Amniotic epithelial cell (primary cell): ENCODE measurements around the gene HIVEP3.
"Not testable (repeated sequence)": the region's sequence is repeated elsewhere in the genome, so short reads cannot be mapped to it uniquely, and the experiment has no call there.

ENCODE experiments used
- DNase-seq: peaks from one replicate; pipeline ENCODE4 v3.0.0-alpha.2; 2010; ENCODE audit warnings: low read depth

The HIVEP3 gene

DNA sequence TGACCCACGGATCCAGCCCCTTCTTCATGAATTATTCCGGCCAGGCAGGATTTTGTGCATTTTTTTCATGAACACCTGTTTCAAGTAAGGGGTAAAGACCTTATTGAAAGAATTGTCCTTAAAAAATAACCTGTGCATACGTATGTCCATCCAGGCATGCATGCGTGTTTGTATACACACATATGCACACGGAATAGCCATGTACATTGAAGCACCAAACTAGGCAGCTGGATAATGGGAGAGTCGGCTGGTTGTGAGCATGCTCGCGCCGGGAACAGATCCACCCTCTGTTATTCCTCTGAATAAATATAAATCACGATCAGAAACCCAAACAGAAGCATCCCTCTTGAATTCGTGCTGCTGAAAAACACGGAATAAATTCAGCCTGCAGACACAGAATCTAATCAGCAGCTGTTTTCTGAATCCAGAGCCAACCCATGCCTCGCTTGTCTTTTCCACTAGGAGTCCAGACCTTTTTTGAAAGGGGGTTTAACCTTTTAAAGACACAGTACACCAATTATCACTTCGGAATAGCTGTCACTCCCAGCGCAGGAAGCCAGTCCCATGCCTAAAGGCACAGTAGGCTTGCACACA is at the start of gene HIVEP3:
TSS of gene HIVEP3 (minus strand) at position 473 of the 594 bp plus-strand sequence.
- peak; percentile 43 for DNase-seq

DNA sequence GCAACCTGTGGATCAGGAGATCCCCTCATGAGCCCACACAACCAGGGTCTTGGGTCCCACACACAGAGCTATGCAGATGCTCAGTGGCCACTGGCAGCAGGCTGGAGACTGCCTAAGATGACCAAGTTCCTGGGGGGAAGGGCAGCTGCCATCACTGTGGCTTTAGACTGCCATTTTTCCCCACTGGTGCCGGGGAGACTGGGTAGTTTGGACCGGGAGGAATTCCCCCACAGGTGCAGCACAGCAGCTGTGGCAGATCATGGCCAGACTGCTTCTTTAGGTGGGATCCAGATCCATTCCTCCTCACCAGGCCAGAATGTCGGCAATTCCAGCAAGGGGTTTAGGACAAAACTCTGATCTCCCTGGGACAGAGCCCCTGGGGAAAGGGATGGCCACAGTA is 45.7 kb upstream of the HIVEP3 start:
- no peak for DNase-seq

DNA sequence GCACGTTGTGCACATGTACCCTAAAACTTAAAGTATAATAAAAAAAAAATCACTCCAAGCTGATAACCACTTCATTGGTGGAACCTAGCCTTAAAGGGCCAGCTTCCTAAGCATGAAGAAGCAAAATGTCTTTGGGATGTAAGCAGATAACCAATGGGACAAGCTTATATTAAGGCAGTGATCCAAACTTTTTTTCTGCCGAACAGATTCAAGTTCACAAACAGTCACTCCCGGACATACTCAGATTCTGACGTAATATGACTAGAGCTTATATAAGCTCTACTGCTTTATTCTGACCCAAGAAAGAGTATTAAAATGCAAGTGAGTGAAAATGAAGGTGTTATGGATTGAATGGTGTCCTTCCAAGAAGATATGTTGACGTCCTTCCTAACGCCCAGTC is 44.9 kb upstream of the HIVEP3 start:
- no peak for DNase-seq

DNA sequence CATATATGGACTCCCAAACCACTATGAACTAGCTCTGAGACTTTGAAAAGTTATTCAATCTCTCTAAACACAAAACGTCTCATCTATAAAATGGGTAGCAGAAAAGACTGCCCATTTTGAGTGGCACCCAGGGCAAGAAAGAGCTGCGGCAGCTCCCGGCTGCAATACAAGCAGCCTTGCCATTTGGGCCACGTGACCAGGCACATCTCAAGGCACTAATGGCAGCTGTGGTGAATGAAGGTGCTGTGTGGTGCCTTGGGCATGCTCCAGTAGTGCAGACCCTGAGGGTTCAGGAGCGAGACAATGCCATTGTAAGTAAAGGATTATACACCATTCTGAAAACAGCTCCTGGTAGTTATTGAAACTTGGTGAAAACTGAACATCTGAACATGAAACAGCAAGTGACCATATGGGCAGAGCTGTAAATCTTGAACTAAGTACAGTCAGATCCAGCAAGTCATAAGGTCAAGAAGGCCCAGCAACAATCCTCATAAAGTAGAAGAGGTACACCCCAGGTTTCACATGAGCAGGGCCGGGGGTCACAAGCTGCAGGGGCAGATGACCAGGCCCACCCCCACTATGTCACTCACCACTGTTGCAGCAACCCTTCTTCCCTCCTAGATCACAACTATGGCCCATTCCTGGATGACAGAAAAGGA is 39.4 kb upstream of the HIVEP3 start:
- no peak for DNase-seq

DNA sequence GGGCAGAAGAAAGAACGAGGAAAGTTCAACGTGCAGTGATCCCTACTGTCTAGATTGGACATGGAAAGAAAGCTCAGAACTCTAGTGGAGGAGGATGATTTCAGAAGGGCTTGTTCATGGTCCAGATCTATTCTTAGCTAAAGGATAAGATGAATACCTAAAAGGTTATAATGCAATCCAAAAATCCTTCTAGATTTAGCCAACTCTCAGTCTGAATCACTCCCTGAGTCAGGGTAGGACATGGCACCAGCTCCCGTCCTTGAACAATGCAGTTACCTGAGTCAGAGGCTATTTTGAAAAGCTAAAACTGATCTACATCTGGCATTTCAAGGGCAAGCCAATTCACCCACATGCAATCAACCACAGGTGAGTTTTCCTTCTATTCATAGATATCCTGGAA is 38.8 kb upstream of the HIVEP3 start:
- peak; percentile 83 for DNase-seq

DNA sequence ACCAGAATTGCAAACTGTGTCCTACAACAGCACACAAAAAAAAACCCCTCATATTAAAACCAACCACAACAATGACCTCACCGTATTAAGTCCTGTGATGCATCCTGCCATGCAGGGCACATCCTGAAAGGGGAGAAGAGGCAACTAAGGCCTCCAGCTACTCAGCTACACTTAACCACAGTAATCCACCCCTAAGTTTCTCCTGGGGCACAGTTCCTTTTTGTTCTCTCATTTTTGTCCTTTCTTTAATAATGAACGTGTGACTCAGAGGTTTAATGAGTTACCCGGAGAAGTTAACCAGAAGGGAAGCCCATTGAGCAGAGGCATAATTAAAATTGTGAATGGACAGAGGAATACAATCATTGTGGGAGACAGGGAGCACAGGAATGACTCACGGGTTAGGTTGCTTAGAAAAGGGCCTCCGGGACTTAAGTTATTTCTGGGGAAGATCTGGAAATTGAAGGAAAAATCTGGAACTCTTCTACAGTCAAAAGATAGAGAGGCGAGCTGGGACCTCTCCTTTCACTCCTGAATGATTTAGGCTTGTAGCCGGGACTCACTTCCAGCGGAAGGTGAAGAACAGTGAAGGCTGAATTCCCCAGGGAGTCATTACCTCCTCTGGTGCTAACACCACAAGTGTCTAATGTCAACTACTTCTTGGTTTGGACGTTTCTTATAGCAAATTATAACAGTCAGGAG is 36.9 kb upstream of the HIVEP3 start:
- DNase-seq: peak; percentile 84

DNA sequence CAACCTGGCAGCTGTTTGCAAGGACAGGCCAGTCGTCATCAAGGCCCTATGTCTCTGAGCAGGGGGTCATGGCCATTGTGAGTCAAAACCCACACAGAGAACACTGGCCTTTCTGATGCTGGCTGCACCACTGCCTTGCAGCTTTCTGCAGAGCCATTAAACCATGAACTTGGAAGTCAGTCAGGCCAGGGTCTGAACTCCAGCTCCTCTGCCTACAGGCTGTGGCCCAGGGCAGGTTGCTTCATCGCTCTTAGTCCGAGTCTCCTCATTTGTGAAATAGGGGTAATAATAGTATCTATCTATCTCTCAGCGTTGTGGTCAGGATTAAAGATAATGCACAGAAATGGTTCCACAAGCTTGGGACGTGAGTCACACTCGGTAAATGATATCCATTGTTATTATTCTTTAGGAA is 35.8 kb upstream of the HIVEP3 start:
- DNase-seq: peak; percentile 96

DNA sequence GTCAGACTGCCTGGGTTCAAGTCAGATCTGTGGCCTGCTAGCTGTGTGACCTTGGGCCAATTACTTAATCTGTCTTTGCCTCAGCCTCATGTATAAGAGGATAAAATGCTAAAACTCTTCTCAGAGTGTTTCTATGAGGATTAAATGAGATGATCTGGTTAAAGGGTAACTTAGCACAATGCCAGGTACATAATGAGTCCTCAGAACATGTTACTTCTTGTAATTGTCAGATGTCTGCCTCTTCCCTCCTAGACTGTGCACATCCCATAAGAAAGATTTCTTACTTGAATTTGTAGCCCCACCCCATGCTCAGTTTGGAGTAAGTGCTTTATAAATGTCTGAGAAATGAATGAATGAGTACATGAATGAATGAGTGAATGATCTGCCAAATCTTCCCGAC is 34.6 kb upstream of the HIVEP3 start:
- DNase-seq: no peak

DNA sequence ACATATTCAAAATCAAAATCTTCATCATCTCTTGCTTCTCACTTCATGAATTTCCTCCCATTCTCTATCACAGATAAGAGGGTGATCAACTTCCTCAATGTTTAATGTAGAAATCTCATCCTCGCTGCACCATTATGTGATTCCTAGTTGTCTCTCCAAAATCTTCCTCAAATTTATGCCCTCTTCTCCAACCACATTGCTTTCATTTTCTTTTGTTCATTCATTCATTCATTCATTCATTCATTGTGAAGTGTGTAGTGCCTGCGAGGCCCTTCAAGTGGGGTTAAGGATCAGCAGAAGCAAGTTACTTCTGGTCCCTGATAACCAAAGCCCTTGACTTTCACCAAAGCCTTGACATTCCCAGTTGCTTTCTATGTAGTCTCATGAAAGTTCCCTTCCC is 33.5 kb upstream of the HIVEP3 start:
- DNase-seq: no peak

DNA sequence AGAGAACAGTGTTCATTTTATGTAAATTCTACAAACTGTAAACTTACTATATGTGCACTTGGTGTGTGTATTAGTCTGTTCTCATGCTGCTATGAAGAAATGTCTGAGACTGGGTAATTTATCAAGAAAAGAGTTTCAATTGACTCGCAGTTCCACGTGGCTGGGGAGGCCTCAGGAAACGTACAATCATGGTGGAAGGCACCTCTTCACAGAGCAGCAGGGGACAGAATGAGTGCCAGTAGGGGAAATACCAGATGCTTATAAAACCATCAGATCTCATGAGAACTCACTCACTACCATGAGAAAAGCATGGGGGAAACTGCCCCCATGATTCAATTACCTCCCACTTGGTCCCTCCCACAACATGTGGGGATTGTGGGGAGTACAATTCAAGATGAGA is 32.8 kb upstream of the HIVEP3 start:
- not testable (repeated sequence) for DNase-seq

DNA sequence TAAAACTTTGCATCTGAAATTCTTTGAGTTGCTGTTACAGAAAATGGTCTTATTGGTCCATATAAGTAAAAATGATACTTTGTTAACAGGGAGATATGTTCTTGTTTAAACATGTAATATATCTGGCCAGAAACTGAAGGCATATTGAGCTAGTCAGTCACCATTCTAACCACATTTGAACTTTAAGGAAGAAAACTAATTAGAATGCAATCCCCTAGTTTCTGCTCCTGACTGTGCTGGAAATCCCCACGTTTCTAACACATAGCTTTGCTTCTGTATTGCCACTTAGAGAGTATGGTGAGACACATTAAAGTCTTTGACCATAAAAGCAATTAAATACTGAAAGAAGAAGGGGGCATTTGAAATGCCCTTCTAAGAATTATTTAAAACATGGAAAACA is 32.1 kb upstream of the HIVEP3 start:
- no peak for DNase-seq

DNA sequence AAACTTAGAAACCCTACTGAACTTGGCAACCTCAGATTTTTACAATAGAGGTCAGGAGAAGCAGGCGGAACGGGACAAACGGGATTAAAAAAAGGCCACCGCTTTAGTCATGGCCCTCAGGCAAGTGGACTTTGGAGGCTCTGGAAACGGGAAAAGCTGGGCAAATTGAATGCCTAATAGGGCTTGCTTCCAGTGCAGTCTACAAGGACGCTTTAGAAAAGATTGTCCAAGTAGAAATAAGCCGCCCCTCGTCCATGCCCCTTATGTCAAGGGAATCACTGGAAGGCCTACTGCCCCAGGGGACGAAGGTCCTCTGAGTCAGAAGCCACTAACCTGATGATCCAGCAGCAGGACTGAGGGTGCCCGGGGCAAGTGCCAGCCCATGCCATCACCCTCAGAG is 27.2 kb upstream of the HIVEP3 start:
- DNase-seq: not testable (repeated sequence)

DNA sequence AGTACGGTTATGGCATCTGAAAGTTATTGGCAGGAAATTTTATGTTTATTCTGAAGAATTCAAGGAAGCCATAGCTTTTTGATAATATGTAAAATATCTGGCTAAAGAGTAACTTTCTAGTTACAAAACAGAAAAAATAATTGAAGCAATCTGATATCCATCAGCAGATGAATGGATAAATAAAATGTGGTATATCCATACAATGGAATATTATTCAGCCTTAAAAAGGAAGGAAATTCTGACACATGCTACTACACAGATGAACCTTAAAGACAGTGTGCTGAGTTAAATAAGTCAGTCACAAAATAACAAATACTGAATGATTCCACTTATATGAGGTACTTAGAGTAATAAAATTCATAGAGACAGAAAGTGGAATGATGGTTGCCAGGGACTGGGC is 25.0 kb upstream of the HIVEP3 start:
- DNase-seq: no peak

DNA sequence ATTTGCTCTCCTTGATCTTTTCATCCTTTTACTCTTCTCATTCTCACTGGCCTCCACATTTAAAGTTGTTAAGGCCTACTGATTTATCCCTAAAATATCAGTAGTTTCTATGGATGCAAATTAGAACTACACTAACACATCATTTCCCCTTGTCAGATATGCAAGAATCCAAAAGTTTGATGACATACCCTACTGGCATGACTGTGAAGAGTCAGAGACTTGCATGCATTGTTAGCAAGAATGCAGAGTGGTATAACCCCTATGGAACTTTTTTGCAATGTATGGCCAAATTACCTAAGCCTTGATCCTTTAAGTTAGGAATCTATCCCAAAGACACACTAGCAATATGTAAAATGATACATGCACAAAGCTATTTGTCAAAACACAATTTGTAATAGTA is 23.6 kb upstream of the HIVEP3 start:
- no peak for DNase-seq

DNA sequence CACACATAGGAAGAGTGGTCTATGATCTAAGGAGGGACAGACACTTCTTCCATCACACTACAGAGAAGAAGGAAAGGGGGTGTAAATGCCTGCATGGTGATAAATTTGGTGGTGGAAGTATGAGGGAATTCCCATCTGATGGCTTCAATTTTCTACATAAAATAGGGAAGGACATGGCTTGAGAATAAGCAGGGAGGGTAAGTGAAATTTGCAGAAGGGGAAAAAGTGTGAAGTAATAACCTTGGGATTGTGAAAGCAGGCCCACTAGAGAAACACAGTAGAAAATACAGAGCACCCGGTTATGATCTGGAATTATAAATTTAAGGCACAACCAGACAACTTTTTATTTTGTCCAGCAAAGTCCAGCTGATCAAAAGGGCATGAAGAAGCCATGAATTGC is 22.7 kb upstream of the HIVEP3 start:
- DNase-seq: no peak

DNA sequence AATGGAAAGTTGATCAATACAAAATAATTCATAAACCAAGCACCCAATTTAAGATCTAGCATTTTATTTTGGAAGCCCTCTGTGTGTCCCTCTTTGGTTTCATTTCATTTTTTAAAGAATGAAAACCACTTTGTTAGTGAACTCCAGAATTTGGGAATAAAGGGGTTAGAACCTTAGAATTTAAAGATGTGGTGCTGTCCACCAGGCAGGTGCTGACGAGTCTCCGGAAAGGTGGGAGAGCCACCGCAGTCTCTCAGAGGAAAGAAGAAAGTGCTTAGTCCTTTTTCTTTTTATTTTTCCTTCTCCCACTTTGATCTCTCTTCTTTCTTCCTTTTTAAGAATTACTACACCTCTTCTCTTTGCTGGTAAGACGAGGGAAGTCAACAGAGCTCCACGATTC is 20.5 kb upstream of the HIVEP3 start:
- no peak for DNase-seq

DNA sequence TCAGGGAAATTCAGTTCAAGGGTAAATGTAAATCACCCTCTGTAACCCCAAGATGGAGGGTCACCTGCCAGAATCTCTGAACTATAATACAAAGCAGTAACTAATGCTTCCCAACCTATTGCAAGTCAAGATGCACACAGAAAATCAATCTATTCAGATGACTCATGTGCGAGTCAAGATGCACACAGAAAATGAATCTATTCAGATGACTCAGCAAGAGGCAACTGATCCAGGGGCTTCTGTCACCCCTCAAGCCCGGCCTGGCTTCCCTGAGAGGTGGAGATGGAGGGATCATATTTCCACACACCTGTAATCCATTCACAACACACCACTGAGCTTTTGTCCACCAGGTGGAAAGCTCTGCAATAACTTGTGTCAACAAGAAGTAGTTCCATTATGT is 17.4 kb upstream of the HIVEP3 start:
- peak; percentile 23 for DNase-seq

DNA sequence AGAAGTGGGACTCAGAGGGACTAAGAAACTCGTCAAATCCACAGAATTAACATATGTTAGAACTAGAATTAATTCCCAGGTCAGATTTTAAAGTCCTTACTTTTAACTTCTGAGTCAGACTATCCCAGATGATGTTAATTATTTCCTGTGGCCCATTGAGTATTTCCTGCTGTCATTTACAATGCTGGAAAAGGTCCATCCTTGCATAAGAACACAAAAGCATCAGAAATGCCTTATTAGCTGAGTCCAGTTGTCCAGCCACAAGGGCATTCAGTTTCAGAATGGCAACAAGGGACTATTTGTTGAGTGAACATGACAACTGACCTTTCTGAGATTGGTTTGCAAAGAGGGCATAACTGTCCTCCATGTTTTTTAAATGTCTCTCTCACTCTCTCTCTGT is 16.5 kb upstream of the HIVEP3 start:
- DNase-seq: no peak

DNA sequence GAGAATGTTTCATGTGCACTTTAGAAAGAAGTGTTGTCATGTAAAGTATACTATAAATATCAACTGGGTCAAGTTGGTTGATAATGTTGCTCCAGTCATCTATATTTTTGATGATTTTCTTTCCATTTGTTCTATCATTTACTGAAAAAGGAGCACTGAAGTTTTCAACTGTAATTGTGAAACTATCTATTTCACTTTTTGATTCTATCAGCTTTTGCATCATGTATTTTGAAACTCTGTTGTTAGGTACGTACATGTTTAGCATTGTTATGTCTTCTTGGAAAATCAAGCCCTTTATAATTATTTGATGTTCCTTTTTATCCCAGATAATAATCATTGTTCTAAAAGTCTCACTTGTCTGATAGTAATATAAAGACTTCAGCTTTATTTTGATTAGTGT is 14.4 kb upstream of the HIVEP3 start:
- no peak for DNase-seq

DNA sequence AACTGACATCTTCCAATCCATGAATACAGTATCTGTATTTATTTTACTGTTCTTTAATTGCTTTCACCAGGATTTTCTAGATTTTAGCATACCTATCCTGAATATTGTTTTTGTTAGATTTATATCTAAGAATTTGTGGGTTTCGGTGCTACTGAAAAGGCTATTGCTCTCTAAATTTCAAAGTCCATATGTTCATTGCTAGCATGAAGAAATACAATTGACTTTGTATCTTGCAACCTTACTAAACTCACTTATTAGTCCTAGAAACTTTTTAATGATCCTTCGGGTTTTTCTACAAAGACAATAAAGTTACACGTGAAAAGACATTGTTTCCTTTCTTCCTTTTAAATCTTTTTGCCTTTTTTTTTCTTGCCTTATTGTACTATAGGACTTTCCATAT is 12.9 kb upstream of the HIVEP3 start:
- DNase-seq: no peak

DNA sequence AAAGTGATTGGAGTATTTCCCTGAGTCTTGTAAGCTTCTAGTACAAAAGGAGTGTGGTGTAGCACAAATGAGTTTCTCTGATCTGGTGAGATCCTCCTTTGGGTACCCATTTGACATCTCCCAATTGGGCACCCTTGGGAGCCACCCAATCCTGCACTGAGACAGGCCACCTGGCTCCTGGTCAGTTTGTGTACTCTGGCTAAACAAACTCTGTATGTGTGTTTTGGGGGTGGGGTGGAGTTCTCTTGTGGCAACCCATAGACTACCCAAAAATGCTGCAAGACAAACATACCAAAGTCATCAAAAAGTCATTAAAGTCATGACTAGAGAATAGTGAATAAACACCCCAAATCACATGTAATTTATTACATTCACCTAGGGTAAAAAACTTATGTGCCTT is 8.4 kb upstream of the HIVEP3 start:
- DNase-seq: no peak

DNA sequence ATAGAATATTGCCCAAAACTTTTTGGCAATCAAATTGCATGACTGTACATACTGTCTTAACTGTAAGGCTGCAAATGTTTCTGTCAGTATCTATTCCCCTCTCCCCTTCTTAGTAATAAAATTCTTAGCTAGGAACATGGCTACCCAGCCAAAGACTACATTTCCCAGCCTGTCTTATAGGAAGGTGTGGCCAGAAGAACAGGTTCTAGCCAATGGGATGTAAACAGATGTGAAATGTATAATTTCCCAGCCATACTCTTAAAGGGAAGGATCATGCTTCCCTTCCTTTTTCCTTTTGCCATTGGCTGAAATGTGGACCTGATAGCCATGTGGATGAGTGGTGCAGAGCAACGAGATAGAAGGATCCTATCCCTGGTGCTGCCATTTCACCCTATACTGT is 7.0 kb upstream of the HIVEP3 start:
- no peak for DNase-seq

DNA sequence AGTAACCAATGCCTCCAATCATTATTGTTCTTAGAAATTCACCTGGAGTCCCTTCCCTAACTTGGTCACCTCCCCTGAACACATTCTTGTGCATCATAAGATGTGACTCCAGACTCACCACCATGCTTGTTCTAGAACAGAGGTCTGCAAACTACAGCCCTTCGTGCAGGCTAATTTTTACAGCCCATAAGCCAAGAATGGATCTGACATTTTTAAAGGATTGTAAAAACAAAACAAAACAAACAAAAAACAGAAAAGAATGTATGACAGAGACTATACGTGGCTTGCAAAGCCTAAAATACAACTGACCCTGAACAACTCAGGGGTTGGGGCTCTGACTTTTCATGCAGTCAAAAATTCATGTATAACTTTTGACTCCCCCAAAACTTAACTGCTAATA is 6.2 kb upstream of the HIVEP3 start:
- no peak for DNase-seq

DNA sequence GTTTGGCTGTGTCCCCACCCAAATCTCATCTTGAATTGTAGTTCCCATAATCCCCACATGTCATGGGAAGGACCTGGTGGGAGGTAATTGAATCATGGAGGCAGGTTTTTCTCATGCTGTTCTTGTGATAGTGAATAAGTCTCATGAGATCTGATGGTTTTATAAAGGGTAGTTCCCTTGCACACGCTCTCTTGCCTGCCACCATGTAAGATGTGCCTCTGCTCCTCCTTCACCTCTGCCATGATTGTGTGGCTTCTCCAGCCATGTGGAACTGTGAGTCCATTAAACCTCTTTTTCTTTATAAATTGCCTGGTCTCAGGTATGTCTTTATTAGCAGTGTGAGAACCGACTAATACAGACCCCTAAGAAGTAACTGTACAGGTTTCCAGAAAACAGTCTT is 2.5 kb upstream of the HIVEP3 start:
- DNase-seq: not testable (repeated sequence)
